Epithelial cell of esophagus (primary cell): ENCODE results near the gene RIPPLY2.
"Not testable (repeated sequence)": the region's sequence is repeated elsewhere in the genome, so short reads cannot be mapped to it uniquely, and the experiment has no call there.

Experiments
- DNase-seq: peaks from one replicate; pipeline ENCODE4 v3.0.0; 2010; ENCODE audit warnings: low read depth
- H3K4me3 ChIP-seq: 2 replicates; pipeline ENCODE4 v1.5.1; 2011; ENCODE audit warnings: mild to moderate bottlenecking, low read length, control low read depth
- TF ChIP-seq, protein P1 (sequence below): IDR thresholded peaks from 2 replicates; pipeline ENCODE4 v1.5.1; 2011; ENCODE audit warnings: low read depth, mild to moderate bottlenecking, low read length, control low read depth, inconsistent platforms; ENCODE audit not compliant: insufficient read depth; ENCODE audit errors: missing control alignments

Gene RIPPLY2, protein sequence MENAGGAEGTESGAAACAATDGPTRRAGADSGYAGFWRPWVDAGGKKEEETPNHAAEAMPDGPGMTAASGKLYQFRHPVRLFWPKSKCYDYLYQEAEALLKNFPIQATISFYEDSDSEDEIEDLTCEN

DNA sequence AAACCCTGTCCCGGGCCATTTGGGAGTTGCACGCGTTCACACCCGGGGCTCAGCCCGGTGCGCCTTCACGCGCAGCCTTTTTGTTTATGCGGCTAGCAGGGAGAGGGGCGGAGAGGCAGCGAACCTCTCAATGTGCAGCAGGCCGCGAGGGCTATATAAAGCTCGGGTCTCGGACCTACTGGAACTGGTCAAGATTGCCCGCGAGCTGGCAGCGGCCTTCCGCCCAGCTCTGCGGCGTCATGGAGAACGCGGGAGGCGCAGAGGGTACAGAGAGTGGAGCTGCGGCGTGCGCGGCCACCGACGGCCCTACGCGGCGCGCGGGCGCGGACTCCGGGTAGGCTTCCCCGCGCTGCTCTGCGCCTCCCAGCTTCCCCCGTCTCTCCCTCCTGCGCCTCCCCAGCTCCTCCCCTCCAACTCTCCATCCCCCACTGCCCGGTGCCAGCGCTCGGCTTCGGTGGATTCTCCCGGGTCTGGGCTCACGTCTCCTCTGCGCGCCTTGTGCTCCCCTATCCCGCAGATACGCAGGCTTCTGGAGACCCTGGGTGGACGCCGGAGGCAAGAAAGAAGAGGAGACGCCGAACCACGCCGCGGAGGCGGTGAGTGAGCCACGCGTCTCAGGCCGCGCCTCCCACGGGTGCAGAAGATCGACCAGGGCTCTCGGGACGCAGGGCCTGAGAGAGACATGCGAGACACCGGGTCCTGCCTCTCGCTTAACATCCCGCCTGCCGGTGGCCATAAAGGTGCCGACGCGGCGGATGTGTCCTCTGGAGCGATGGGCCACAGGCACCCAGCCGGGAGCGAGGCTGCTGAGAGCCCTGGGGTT lies at the start of gene RIPPLY2:
RIPPLY2 (plus strand) TSS at position 183 of the 823 bp plus-strand sequence; CDS start at position 240, 57 bp downstream.
- DNase-seq, result peak; percentile 51
- peak within 1 kb of the TSS; percentile 41 for H3K4me3 ChIP-seq
- TF ChIP-seq, protein P1, sequence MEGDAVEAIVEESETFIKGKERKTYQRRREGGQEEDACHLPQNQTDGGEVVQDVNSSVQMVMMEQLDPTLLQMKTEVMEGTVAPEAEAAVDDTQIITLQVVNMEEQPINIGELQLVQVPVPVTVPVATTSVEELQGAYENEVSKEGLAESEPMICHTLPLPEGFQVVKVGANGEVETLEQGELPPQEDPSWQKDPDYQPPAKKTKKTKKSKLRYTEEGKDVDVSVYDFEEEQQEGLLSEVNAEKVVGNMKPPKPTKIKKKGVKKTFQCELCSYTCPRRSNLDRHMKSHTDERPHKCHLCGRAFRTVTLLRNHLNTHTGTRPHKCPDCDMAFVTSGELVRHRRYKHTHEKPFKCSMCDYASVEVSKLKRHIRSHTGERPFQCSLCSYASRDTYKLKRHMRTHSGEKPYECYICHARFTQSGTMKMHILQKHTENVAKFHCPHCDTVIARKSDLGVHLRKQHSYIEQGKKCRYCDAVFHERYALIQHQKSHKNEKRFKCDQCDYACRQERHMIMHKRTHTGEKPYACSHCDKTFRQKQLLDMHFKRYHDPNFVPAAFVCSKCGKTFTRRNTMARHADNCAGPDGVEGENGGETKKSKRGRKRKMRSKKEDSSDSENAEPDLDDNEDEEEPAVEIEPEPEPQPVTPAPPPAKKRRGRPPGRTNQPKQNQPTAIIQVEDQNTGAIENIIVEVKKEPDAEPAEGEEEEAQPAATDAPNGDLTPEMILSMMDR, result no peak

DNA sequence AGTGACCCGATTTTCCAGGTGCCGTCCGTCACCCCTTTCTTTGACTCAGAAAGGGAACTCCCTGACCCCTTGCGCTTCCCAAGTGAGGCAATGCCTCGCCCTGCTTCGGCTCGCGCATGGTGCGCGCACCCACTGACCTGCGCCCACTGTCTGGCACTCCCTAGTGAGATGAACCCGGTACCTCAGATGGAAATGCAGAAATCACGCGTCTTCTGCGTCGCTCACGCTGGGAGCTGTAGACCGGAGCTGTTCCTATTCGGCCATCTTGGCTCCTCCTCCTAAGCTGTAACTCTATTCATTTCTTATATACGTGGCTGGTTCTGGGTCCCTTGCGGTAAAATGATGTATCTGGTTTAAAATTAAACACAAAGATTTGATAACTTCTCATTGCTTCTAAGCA lies 49.7 kb upstream of the RIPPLY2 start:
- not testable (repeated sequence) for H3K4me3 ChIP-seq, DNase-seq

DNA sequence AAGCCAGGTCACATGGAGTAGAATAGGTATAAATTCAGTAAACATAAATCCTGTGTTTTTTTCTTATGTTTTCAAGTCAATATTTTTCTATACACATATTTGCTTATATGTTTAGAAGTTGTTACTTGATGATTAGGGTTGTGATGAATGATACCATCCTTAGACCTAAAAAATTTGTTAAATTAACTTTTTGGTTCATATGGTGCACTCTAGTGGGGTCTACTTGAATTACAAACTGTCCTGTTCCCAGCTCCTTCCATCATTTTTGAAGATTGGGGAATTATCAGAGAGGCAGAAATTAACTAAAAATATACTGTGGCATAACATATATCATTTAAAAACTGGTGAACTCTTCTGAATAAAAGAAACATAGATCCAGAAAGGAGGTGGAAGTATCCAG lies 48.3 kb upstream of the RIPPLY2 start:
- DNase-seq, result no peak
- TF ChIP-seq, protein P1, result no peak
- H3K4me3 ChIP-seq, result no peak overlapping the region

DNA sequence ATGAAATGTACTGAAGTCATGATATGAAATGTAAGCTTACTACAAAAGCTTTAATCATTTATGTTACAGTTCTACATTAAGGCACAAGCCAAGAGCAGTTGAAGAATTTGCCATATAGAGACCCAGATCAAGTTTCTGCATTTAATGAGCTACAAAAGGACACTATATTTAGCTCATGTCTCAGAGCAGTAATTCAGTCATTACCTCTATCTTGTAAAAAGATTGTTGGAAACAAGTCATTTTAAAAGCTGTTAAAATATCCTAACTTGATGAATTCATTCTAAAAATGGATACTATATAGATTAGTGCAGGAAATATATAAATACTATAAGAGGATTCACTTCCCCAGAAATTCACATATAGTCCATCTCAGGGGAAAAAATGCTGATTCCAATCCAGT lies 45.2 kb upstream of the RIPPLY2 start:
- TF ChIP-seq, protein P1, result no peak
- no peak overlapping the region for H3K4me3 ChIP-seq
- no peak for DNase-seq

DNA sequence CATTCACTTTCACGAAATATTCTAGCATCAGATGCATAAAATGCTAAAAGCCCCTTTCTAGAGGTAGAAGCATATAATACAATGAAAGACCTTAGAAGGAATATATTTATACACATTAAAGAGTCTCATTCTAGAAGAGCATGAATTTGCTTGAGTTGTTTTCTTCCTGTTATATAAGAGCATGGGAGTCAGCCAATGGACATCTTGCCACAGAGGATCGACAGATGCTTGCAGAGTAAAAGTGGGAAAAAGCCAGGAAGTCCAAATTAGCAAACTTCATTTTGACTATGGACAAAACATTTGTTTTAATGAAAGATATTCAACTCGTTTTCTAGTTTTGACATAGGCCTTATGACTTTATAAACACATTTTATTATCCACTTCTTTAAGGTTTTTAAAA lies 44.2 kb upstream of the RIPPLY2 start:
- TF ChIP-seq, protein P1, result no peak
- DNase-seq, result no peak
- no peak overlapping the region for H3K4me3 ChIP-seq

DNA sequence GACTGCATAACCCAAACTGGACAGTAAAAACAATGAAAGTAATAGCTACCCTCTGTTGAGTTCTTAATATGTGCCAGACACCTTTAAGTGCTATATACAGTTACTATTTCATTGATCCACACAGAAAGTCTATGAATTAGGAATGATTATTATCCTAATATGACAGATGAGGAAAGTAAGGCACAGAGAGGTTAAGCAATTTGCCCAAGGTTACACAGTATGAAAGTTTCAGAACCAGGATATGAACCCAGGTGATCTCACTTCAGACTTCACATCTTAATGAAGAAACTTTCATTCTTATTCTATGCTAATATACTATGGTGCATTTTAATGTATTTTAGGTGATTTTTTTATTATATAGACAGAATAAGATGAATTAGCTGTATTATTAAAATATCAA lies 40.6 kb upstream of the RIPPLY2 start:
- H3K4me3 ChIP-seq, result no peak overlapping the region
- DNase-seq, result no peak
- TF ChIP-seq, protein P1, result no peak

DNA sequence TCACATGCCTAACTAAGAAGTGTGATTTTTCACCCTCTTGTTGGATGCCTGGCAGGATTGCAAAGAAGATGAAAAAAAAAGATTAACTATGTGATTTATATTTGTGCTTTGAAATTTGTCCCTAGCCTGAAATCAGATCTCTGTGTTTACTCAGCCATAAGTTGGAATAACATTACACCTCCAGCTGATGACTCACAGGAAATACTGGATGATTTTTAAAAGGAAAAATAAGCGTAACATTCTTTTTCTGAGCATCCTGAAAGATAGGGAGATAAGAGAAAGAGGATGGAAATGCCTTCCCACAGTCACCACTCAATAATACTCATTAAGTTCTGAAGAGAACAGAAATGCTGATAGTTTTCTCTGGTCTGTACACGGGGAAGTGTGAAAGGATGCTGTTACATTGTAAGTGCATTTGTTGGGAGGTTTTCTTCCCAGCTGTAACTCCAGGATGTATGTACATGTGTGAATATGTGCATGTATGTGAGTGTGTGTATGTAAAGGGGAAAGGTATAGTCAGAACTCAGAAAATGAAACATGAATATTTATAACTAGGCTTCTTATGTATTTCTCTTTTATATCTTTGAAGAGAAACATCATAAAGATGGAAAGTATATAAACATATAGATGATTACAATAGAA lies 37.4 kb upstream of the RIPPLY2 start:
- peak; percentile 39 for DNase-seq
- TF ChIP-seq, protein P1, result no peak
- no peak overlapping the region for H3K4me3 ChIP-seq
